ENCODE measurements around the gene CST8. TPM values are rescaled to one million over a fixed set of nuclear protein-coding genes. Genes with fewer than 3 reads are reported as not detected.

Gene CST8
- polyA plus RNA-seq, 1 donor from 2014 or later, result not detected

GRCh38 chr20:23493172-23493772 lies 2.4 kb downstream of the CST8 start:
- H3K9me3 Mint-ChIP-seq, result peaks cover 2 to 10% (median 8%) of the 10 kb centered on the region in 3 donors
- no peaks in the 10 kb centered on the region for H3K36me3 Mint-ChIP-seq
- H3K4me3 Mint-ChIP-seq, result no peak overlapping the region
- no peak overlapping the region for H3K27ac Mint-ChIP-seq
- peaks cover 0 to 3% (median 0%) of the 10 kb centered on the region in 3 donors for H3K4me1 Mint-ChIP-seq
- H3K27me3 Mint-ChIP-seq, result no peaks in the 10 kb centered on the region

GRCh38 chr20:23497536-23497935 lies 6.6 kb downstream of the CST8 start:
- Mint-ChIP-seq H3K4me1 (peaks cover 0 to 1% (median 0%) of the 10 kb centered on the region in 3 donors), H3K36me3 (no peaks in the 10 kb centered on the region), H3K27me3 (no peaks in the 10 kb centered on the region), H3K4me3 (no peak overlapping the region), H3K9me3 (peaks cover 2 to 13% (median 10%) of the 10 kb centered on the region in 3 donors), H3K27ac (no peak overlapping the region)

GRCh38 chr20:23501926-23502325 lies 11.0 kb downstream of the CST8 start:
- peaks cover 1% of the 10 kb centered on the region for H3K27me3 Mint-ChIP-seq
- no peaks in the 10 kb centered on the region for H3K36me3 Mint-ChIP-seq
- no peak overlapping the region for H3K27ac Mint-ChIP-seq
- no peak overlapping the region for H3K4me3 Mint-ChIP-seq
- H3K9me3 Mint-ChIP-seq, result peaks cover under 1 to 13% (median under 1%) of the 10 kb centered on the region in 3 donors
- no peaks in the 10 kb centered on the region for H3K4me1 Mint-ChIP-seq

GRCh38 chr20:23503649-23504048 lies 12.7 kb downstream of the CST8 start:
- Mint-ChIP-seq H3K27me3 (peaks cover 2% of the 10 kb centered on the region), H3K4me1 (no peaks in the 10 kb centered on the region), H3K9me3 (peaks cover 0 to 3% (median 0%) of the 10 kb centered on the region in 3 donors), H3K36me3 (no peaks in the 10 kb centered on the region), H3K27ac (no peak overlapping the region), H3K4me3 (no peak overlapping the region)

- no peaks in the 10 kb centered on the region for H3K9me3 Mint-ChIP-seq
- H3K4me1 Mint-ChIP-seq, result no peaks in the 10 kb centered on the region
- no peaks in the 10 kb centered on the region for H3K36me3 Mint-ChIP-seq
- H3K4me3 Mint-ChIP-seq, result no peak overlapping the region
- no peak overlapping the region for H3K27ac Mint-ChIP-seq
- H3K27me3 Mint-ChIP-seq, result peaks cover 4% of the 10 kb centered on the region
Observed at GRCh38 chr20:23507346-23507745, 16.4 kb downstream of the CST8 start.

- no peak overlapping the region for H3K27ac Mint-ChIP-seq
- no peaks in the 10 kb centered on the region for H3K9me3 Mint-ChIP-seq
- no peak overlapping the region for H3K4me3 Mint-ChIP-seq
- no peaks in the 10 kb centered on the region for H3K36me3 Mint-ChIP-seq
- peaks cover 0 to 2% (median 0%) of the 10 kb centered on the region in 3 donors for H3K4me1 Mint-ChIP-seq
- H3K27me3 Mint-ChIP-seq, result peaks cover 2% of the 10 kb centered on the region
Observed at GRCh38 chr20:23508449-23509229, 17.7 kb downstream of the CST8 start.

GRCh38 chr20:23509247-23509913 lies 18.5 kb downstream of the CST8 start:
- Mint-ChIP-seq H3K27ac (no peak overlapping the region), H3K4me3 (no peak overlapping the region), H3K9me3 (no peaks in the 10 kb centered on the region), H3K27me3 (peaks cover 2% of the 10 kb centered on the region), H3K4me1 (peaks cover 0 to 2% (median 0%) of the 10 kb centered on the region in 3 donors), H3K36me3 (no peaks in the 10 kb centered on the region)

- H3K36me3 Mint-ChIP-seq, result no peaks in the 10 kb centered on the region
- peaks cover 2% of the 10 kb centered on the region for H3K27me3 Mint-ChIP-seq
- no peak overlapping the region for H3K27ac Mint-ChIP-seq
- H3K4me1 Mint-ChIP-seq, result peaks cover 0 to 2% (median 0%) of the 10 kb centered on the region in 3 donors
- no peak overlapping the region for H3K4me3 Mint-ChIP-seq
- no peaks in the 10 kb centered on the region for H3K9me3 Mint-ChIP-seq
Observed at GRCh38 chr20:23510000-23510590, 19.2 kb downstream of the CST8 start.

GRCh38 chr20:23513164-23513563 lies 22.2 kb downstream of the CST8 start:
- Mint-ChIP-seq H3K27ac (peak overlapping the region in 1 of 3 donors; percentile 79), H3K27me3 (peaks cover 2% of the 10 kb centered on the region), H3K36me3 (no peaks in the 10 kb centered on the region), H3K4me3 (no peak overlapping the region), H3K4me1 (peaks cover 0 to 2% (median 0%) of the 10 kb centered on the region in 3 donors), H3K9me3 (no peaks in the 10 kb centered on the region)

GRCh38 chr20:23514848-23515247 lies 23.9 kb downstream of the CST8 start:
- peaks cover 0 to 2% (median 0%) of the 10 kb centered on the region in 3 donors for H3K4me1 Mint-ChIP-seq

GRCh38 chr20:23515250-23515939 lies 24.5 kb downstream of the CST8 start:
- no peak overlapping the region for H3K4me3 Mint-ChIP-seq
- H3K27ac Mint-ChIP-seq, result no peak overlapping the region
- H3K9me3 Mint-ChIP-seq, result no peaks in the 10 kb centered on the region
- H3K27me3 Mint-ChIP-seq, result no peaks in the 10 kb centered on the region
- H3K4me1 Mint-ChIP-seq, result peaks cover 0 to 2% (median 0%) of the 10 kb centered on the region in 3 donors
- no peaks in the 10 kb centered on the region for H3K36me3 Mint-ChIP-seq

More at GRCh38 chr20:23514848-23515247, 23.9 kb downstream of the CST8 start:
- no peak overlapping the region for H3K27ac Mint-ChIP-seq
- H3K27me3 Mint-ChIP-seq, result no peaks in the 10 kb centered on the region
- H3K36me3 Mint-ChIP-seq, result no peaks in the 10 kb centered on the region
- no peak overlapping the region for H3K4me3 Mint-ChIP-seq
- no peaks in the 10 kb centered on the region for H3K9me3 Mint-ChIP-seq

GRCh38 chr20:23517719-23518118 lies 26.8 kb downstream of the CST8 start:
- no peaks in the 10 kb centered on the region for H3K36me3 Mint-ChIP-seq
- H3K27me3 Mint-ChIP-seq, result peaks cover 2% of the 10 kb centered on the region
- no peak overlapping the region for H3K27ac Mint-ChIP-seq
- no peaks in the 10 kb centered on the region for H3K9me3 Mint-ChIP-seq
- no peak overlapping the region for H3K4me3 Mint-ChIP-seq
- peaks cover 0 to 2% (median 0%) of the 10 kb centered on the region in 3 donors for H3K4me1 Mint-ChIP-seq

GRCh38 chr20:23519556-23519955 lies 28.6 kb downstream of the CST8 start:
- H3K27me3 Mint-ChIP-seq, result peaks cover 2% of the 10 kb centered on the region
- H3K4me3 Mint-ChIP-seq, result no peak overlapping the region
- H3K36me3 Mint-ChIP-seq, result no peaks in the 10 kb centered on the region
- no peaks in the 10 kb centered on the region for H3K4me1 Mint-ChIP-seq
- H3K9me3 Mint-ChIP-seq, result no peaks in the 10 kb centered on the region
- no peak overlapping the region for H3K27ac Mint-ChIP-seq

- Mint-ChIP-seq H3K36me3 (no peaks in the 10 kb centered on the region), H3K4me3 (no peak overlapping the region), H3K4me1 (no peaks in the 10 kb centered on the region), H3K27ac (no peak overlapping the region), H3K27me3 (peaks cover 2% of the 10 kb centered on the region), H3K9me3 (no peaks in the 10 kb centered on the region)
Observed at GRCh38 chr20:23520185-23520584, 29.3 kb downstream of the CST8 start.
